Measurements from ENCODE around the gene FCHSD2. TPM values are rescaled to one million over a fixed set of nuclear protein-coding genes. Genes with fewer than 3 reads are reported as not detected.
"Not testable (repeated sequence)": the region's sequence is repeated elsewhere in the genome, so short reads cannot be mapped to it uniquely, and the experiment has no call there.

Gene FCHSD2
- total RNA-seq, 1 experiment from 2014 or later = 4.4 TPM

GRCh38 chr11:72886619-72887018 is 255.5 kb downstream of the FCHSD2 start:
- no peak for DNase-seq (ENCODE audit: low read depth)

- DNase-seq (ENCODE audit: low read depth) = no peak
These were observed 256.1 kb downstream of the FCHSD2 start for GRCh38 chr11:72885749-72886609.

GRCh38 chr11:72876147-72876546 is 266.0 kb downstream of the FCHSD2 start:
- no peak for DNase-seq (ENCODE audit: low read depth)

DNA sequence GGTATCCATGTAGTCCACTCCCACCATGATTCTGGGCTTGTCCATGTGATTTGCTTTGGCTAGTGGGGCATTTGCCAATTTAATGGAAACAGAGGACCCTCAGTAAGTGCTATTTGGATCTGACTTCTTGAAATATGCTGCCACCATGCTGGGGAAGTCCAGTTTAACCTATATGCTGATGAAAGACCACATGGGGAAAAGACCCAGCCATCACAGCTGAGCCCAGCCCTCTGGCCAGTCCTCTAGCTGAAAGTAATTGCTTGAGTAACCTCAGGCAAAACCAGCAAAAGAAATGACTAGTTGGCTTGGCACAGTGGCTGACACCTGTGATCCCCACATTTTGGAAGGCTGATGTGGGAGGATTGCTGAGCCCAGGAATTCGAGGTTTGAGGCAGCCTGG is 266.4 kb downstream of the FCHSD2 start:
- DNase-seq (ENCODE audit: low read depth) = no peak

GRCh38 chr11:72872012-72872411 is 270.1 kb downstream of the FCHSD2 start:
- DNase-seq (ENCODE audit: low read depth) = no peak

DNA sequence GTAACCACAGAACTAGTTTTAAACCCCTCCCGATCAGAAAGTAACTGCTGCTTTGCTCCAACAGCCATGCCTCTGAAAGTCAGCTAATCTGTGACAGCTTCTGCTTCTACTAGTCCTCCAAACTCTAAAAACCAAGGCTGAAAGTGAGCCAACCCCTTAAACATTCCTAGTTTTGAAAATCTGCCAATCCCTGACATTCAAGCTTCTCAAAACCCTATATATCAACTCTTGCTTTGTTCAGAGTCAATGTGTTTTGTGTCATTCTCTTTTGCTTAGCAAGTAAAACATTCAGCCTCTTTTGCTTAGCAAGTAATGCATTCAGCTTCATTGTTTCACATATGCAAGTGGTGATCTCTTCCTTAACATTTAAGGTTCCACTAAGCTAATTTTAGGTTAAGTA is 271.0 kb downstream of the FCHSD2 start:
- DNase-seq (ENCODE audit: low read depth) = no peak

- DNase-seq (ENCODE audit: low read depth) = no peak
These were observed 272.3 kb downstream of the FCHSD2 start for GRCh38 chr11:72869831-72870230.

- no peak for DNase-seq (ENCODE audit: low read depth)
These were observed 274.1 kb downstream of the FCHSD2 start for GRCh38 chr11:72867970-72868369.

DNA sequence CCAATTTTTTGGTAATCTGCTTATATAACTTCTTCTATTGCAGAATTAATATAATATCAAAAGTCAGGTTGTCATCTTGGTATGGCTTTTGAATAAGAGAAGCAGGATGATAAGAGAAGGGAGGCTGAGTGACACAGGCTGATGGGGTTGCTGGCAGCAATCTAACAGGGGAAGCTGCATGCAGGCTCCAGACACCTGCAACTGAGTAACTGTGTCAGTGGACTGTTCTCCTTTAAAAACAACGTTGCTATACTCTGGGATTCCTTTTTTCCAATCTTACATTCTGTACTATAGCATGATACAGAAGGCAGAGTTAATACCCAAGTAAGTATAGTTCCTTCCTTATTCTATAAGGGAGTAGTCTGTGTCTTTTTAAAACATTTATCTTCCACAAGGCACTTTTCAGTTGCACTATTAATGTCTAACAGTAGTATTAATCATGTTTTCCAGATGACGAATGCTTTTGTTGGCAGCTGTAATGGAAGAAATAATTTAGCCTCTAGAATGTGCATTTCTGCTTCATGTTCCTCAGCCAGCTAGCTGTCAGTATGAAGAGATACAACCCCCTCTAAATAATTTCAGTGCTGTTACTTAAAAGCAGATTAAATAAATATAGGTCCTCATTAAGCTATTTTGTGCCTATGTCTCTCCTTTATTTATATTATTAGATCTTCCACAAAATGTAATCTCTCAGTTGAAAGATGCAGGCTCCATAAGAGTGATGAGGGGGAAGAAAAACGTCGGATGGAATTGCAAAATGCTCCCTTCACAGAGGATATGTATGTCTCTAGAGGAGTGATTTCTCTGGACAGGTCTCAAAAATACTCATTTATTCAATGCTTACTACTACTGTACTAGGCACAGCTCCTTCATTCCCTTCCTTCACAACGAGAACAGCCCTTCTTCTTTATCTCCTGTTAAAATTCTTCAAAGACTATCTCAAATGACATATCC is 277.1 kb downstream of the FCHSD2 start:
- no peak for DNase-seq (ENCODE audit: low read depth)

DNA sequence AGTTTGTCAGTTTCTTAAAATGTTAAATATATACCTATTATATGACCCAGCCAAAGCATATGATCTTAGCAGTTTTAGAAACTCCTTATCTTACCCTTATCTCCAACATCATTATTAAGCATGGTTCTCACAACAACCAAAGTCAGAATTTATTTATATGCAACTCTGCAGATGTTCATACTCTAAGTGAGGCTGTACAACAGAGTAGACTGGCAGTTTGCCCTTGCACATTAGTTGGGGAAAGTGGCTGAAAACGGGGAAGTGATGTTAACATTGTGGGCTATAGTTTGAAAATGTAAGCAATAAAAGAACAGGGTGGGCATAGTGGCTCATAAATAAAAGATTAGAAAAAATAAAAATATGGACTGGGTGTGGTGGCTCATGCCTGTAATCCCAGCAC is 278.2 kb downstream of the FCHSD2 start:
- no peak for DNase-seq (ENCODE audit: low read depth)

GRCh38 chr11:72863091-72863490 is 279.0 kb downstream of the FCHSD2 start:
- DNase-seq (ENCODE audit: low read depth) = no peak

- DNase-seq (ENCODE audit: low read depth) = no peak
These were observed 281.5 kb downstream of the FCHSD2 start for GRCh38 chr11:72860592-72860991.

- no peak for DNase-seq (ENCODE audit: low read depth)
These were observed 282.1 kb downstream of the FCHSD2 start for GRCh38 chr11:72860010-72860409.

DNA sequence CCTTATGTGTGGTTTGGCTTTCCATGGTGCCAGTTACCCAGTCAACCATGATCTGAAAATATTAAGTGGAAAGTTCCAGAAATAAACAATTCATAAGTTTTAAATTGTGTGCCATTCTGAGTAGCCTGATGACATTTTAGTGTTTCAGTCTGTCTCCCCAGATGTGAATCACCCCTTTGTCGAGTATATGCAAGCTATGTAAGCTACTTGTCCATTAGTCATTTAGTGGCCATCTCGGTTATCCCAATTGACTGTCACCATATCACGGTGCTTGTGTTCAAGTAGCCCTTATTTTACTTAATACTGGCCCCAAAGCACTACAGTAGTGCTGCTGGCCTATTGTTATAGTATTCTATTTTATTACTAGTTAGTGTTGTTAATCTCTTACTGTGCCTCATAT is 283.0 kb downstream of the FCHSD2 start:
- DNase-seq (ENCODE audit: low read depth) = no peak

GRCh38 chr11:72858267-72858666 is 283.9 kb downstream of the FCHSD2 start:
- DNase-seq (ENCODE audit: low read depth) = not testable (repeated sequence)

GRCh38 chr11:72856551-72857345 is 285.4 kb downstream of the FCHSD2 start:
- DNase-seq (ENCODE audit: low read depth) = no peak

DNA sequence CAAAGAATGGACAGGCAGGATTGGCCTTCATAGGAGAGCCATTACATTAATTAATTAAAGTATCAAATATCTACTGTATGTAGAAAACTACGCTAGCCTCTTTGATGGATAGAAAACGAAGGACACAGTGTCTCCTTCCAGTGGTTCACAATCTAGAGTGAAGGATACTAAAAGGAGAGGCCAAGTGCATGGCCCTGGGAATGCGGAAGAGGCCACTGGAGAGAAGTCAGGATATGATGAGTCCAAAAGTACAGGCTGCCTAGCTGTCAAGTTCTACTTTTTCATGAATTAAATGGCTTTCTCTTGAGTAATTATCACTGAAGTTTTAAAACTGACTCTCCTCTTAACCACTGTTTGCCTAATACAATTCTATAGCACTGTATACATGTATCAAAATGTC is 286.1 kb downstream of the FCHSD2 start:
- no peak for DNase-seq (ENCODE audit: low read depth)

- no peak for DNase-seq (ENCODE audit: low read depth)
These were observed 290.4 kb downstream of the FCHSD2 start for GRCh38 chr11:72851726-72852125.

- no peak for DNase-seq (ENCODE audit: low read depth)
These were observed 291.3 kb downstream of the FCHSD2 start for GRCh38 chr11:72850832-72851231.

DNA sequence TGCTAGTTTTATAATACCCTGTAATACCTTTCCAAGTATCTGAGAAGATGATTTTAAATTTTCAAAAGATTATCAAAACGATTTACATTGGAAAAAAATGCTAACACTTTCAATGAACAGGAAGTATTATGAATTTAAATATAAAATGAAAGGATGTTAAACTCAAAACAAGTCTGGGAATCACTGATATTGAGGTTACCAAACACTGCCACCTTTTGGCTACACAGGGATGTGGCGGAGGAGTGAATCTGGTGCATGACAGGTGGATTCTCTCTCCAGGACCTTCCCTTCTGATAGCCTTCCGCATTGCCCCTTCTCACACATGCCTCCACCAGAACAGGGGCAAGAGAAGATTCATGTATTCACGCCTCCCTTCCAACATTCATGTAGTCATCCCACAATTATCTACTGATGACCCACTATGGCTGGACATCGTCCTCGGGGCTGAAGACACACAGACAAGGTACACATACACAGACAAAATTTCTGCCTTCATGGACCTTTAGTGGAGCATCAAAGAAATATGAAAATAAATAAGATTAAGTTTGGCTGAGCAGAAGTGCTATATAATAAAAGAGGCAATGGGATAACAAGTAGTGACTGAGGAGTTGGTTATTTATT is 293.2 kb downstream of the FCHSD2 start:
- peak; percentile 35 for DNase-seq (ENCODE audit: low read depth)

DNA sequence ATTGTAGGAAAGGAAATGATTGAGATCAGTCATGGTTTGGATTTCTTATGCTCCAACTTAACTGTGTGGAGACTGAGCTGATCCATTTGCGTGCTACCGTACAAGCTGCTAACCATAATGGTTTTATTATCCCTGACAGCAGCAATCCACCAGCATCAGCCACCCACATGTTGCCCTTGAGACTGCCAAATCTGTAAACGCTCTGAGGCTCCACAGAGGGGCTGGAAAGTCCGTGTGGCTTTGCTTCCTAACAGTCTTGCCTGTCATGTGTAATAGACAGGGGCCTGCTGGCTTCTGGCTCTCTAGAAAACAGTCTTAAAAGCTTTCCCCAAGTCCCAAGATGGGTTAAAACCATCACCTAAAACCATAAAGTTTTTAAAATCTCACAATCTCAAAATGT is 297.8 kb downstream of the FCHSD2 start:
- no peak for DNase-seq (ENCODE audit: low read depth)
